ENCODE measurements around the gene UBE2O.

GRCh38 chr17:76434870-76435269, 18.1 kb downstream of the UBE2O start:
- no peak for TF ChIP-seq EZH2 (IDR thresholded peaks at IDR 0.05; ENCODE audit: low read depth, unreplicated experiment)
- no peak for TF ChIP-seq CTCF (conservative IDR thresholded peaks at IDR 0.05; ENCODE audit: low read depth in 2 of 2)
- TF ChIP-seq, protein P1, sequence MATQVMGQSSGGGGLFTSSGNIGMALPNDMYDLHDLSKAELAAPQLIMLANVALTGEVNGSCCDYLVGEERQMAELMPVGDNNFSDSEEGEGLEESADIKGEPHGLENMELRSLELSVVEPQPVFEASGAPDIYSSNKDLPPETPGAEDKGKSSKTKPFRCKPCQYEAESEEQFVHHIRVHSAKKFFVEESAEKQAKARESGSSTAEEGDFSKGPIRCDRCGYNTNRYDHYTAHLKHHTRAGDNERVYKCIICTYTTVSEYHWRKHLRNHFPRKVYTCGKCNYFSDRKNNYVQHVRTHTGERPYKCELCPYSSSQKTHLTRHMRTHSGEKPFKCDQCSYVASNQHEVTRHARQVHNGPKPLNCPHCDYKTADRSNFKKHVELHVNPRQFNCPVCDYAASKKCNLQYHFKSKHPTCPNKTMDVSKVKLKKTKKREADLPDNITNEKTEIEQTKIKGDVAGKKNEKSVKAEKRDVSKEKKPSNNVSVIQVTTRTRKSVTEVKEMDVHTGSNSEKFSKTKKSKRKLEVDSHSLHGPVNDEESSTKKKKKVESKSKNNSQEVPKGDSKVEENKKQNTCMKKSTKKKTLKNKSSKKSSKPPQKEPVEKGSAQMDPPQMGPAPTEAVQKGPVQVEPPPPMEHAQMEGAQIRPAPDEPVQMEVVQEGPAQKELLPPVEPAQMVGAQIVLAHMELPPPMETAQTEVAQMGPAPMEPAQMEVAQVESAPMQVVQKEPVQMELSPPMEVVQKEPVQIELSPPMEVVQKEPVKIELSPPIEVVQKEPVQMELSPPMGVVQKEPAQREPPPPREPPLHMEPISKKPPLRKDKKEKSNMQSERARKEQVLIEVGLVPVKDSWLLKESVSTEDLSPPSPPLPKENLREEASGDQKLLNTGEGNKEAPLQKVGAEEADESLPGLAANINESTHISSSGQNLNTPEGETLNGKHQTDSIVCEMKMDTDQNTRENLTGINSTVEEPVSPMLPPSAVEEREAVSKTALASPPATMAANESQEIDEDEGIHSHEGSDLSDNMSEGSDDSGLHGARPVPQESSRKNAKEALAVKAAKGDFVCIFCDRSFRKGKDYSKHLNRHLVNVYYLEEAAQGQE (IDR thresholded peaks at IDR 0.05; ENCODE audit: unreplicated experiment): no peak
- TF ChIP-seq POLR2AphosphoS5 (IDR thresholded peaks at IDR 0.05; ENCODE audit: low read depth): no peak
- TF ChIP-seq JUNB (IDR thresholded peaks at IDR 0.05; ENCODE audit: unreplicated experiment): no peak
- TF ChIP-seq CREB1 (CRISPR knock-in tag; IDR thresholded peaks at IDR 0.05; ENCODE audit: low read depth): no peak

Data from GM23338 (cell line).